Left colon (tissue), 2 donors: ENCODE measurements around the gene TTC7B. TPM values are rescaled to one million over a fixed set of nuclear protein-coding genes. Genes with fewer than 3 reads are reported as not detected.

Source experiments
- ATAC-seq: fragments of 200-7000 bp; cut with Tn5 transposase; one replicate; pipeline ENCODE4 v1.9.1; 2020; ENCODE audit warnings: mild to moderate bottlenecking, moderate library complexity
- DNase-seq, 2 donors: peaks; one replicate each; pipeline ENCODE4 v3.0.0-alpha.2; 2020
- intact Hi-C, 2 donors: fragments of 100-400 bp; cut with DNase I in 1 of 2; cut with micrococcal nuclease in 1 of 2; formaldehyde crosslinking; loops; one replicate each; pipeline versions ENCODE4 v1.11.2 to v1.14.0; 2022; cut with DNase I, micrococcal nuclease
- total RNA-seq, 2 donors: library from RNA; stranded (reverse); fragmentation: NEBNext Ultra II Directional; extraction: Animal tissue kit (Norgen Biotek cat#: 25700); gene quantifications; one replicate each; pipeline ENCODE4 v1.2.1, GENCODE V29; 2021
- donor health status: DM: no; HTN: no; CAD: no.
- donor health status: DM: yes; HTN: yes; CAD: no.

TTC7B gene
- total RNA-seq, 2 donors from 2014 or later = 4.3 to 13.4 TPM

GRCh38 chr14:90522571-90523191, 293.5 kb downstream of the TTC7B start:
- peak; percentile 60 for ATAC-seq
- DNase-seq = peak; percentile 46 to 77
- intact Hi-C loops = no loop called here

- ATAC-seq (no peak), DNase-seq (peak in 1 of 2 donors; percentile 28)
- intact Hi-C loops = no loop called here
Observed at GRCh38 chr14:90521930-90522483, 294.2 kb downstream of the TTC7B start.

GRCh38 chr14:90521084-90521929, 294.9 kb downstream of the TTC7B start:
- peak in 1 of 2 donors; percentile 41 for DNase-seq

GRCh38 chr14:90520326-90520725, 295.9 kb downstream of the TTC7B start:
- intact Hi-C loops = no loop called here
- peak in 1 of 2 donors; percentile 21 for DNase-seq
- ATAC-seq = no peak

More at GRCh38 chr14:90521084-90521929, 294.9 kb downstream of the TTC7B start:
- intact Hi-C loops = no loop called here
- ATAC-seq = no peak

- intact Hi-C loops = loop anchor here in 1 of 2 donors (10.0 kb wide), 1 partner anchor 115 kb away; no protein-coding TSS in a partner anchor
- DNase-seq (peak in 1 of 2 donors; percentile 17), ATAC-seq (no peak)
Observed at GRCh38 chr14:90519262-90519920, 296.8 kb downstream of the TTC7B start.

GRCh38 chr14:90518941-90519256, 297.3 kb downstream of the TTC7B start:
- DNase-seq = peak; percentile 46 to 69
- ATAC-seq = peak; percentile 33
- intact Hi-C loops = loop anchor here in 1 of 2 donors (10.0 kb wide), 1 partner anchor 114 kb away; no protein-coding TSS in a partner anchor

- intact Hi-C loops = loop anchor here in 1 of 2 donors (10.0 kb wide), 1 partner anchor 114 kb away; no protein-coding TSS in a partner anchor
- ATAC-seq (peak; percentile 20), DNase-seq (peak in 1 of 2 donors; percentile 53)
Observed at GRCh38 chr14:90518069-90518940, 297.9 kb downstream of the TTC7B start.

- DNase-seq (peak; percentile 65 to 74), ATAC-seq (peak; percentile 40)
- intact Hi-C loops = loop anchor here in 1 of 2 donors (10.0 kb wide), 1 partner anchor 112 kb away; no protein-coding TSS in a partner anchor
Observed at GRCh38 chr14:90517076-90517841, 299.0 kb downstream of the TTC7B start.

GRCh38 chr14:90514566-90514965, 301.7 kb downstream of the TTC7B start:
- DNase-seq = no peak
- no peak for ATAC-seq
- intact Hi-C loops = loop anchor here in 1 of 2 donors (10.0 kb wide), 1 partner anchor 110 kb away; no protein-coding TSS in a partner anchor

- ATAC-seq (peak; percentile 11), DNase-seq (peak; percentile 61 to 67)
- intact Hi-C loops = loop anchor here in 1 of 2 donors (10.0 kb wide), 1 partner anchor 109 kb away; no protein-coding TSS in a partner anchor
Observed at GRCh38 chr14:90514015-90514398, 302.2 kb downstream of the TTC7B start.

GRCh38 chr14:90513161-90514014, 302.8 kb downstream of the TTC7B start:
- peak; percentile 77 for ATAC-seq
- DNase-seq = peak; percentile 87 to 94
- intact Hi-C loops = loop anchor here in 1 of 2 donors (10.0 kb wide), 1 partner anchor 109 kb away; no protein-coding TSS in a partner anchor

GRCh38 chr14:90512329-90512991, 303.8 kb downstream of the TTC7B start:
- ATAC-seq (peak; percentile 59), DNase-seq (peak; percentile 64 to 67)
- intact Hi-C loops = loop anchor here in 1 of 2 donors (10.0 kb wide), 1 partner anchor 108 kb away; no protein-coding TSS in a partner anchor

- intact Hi-C loops = loop anchor here in 1 of 2 donors (10.0 kb wide), 1 partner anchor 107 kb away; no protein-coding TSS in a partner anchor
- no peak for DNase-seq
- ATAC-seq = no peak
Observed at GRCh38 chr14:90511795-90512328, 304.4 kb downstream of the TTC7B start.

- no peak for ATAC-seq
- intact Hi-C loops = loop anchor here in 1 of 2 donors (10.0 kb wide), 1 partner anchor 106 kb away; no protein-coding TSS in a partner anchor
Observed at GRCh38 chr14:90511252-90511651, 305.0 kb downstream of the TTC7B start.

GRCh38 chr14:90510159-90510558, 306.1 kb downstream of the TTC7B start:
- ATAC-seq = peak; percentile 40
- intact Hi-C loops = loop anchor here in 1 of 2 donors (10.0 kb wide), 1 partner anchor 105 kb away; no protein-coding TSS in a partner anchor

More at GRCh38 chr14:90511252-90511651, 305.0 kb downstream of the TTC7B start:
- DNase-seq = no peak

More at GRCh38 chr14:90510159-90510558, 306.1 kb downstream of the TTC7B start:
- peak; percentile 76 to 88 for DNase-seq
